ENCODE results near the gene SFXN2. TPM values are rescaled to one million over a fixed set of nuclear protein-coding genes. Genes with fewer than 3 reads are reported as not detected.

The SFXN2 gene
- total RNA-seq, 1 experiment from 2014 or later = 12.9 TPM

GRCh38 chr10:102729029-102730026 is 14.9 kb downstream of the SFXN2 start:
- H3K4me1 Mint-ChIP-seq (ENCODE audit: insufficient read depth, unreplicated experiment) = peaks cover 6% of the 10 kb centered on the region
- H3K4me3 Mint-ChIP-seq (ENCODE audit: unreplicated experiment) = no peak overlapping the region
- H3K27ac Mint-ChIP-seq (ENCODE audit: low read depth, unreplicated experiment) = no peak overlapping the region
- H3K27me3 Mint-ChIP-seq (ENCODE audit: insufficient read depth, unreplicated experiment) = no peaks in the 10 kb centered on the region
- POLR2A ChIA-PET = interaction anchor here (0.6 to 1.0 kb wide), 2 partner anchors 9 to 172 kb away, joined by 3 to 5 read pairs; no protein-coding TSS in a partner anchor
- intact Hi-C loops (cut with micrococcal nuclease) = loop anchor here (1.0 to 5.0 kb wide), 4 partner anchors 106 to 513 kb away; no protein-coding TSS in a partner anchor
- peak; percentile 75 for DNase-seq (ENCODE audit: unreplicated experiment)
- BruUV-seq (replicated peaks) = no TSS peak
- H3K9me3 Mint-ChIP-seq (ENCODE audit: unreplicated experiment) = no peaks in the 10 kb centered on the region
- H3K36me3 Mint-ChIP-seq (ENCODE audit: insufficient read depth, unreplicated experiment) = peaks cover 19% of the 10 kb centered on the region
- peak; percentile 81 for TF ChIP-seq CTCF (IDR thresholded peaks at IDR 0.05; ENCODE audit: unreplicated experiment)
- CTCF ChIA-PET = interaction anchor here (0.7 to 4.5 kb wide), 6 partner anchors 9 to 173 kb away, joined by 3 to 48 read pairs (median 4); no protein-coding TSS in a partner anchor

GRCh38 chr10:102731222-102731800 is 16.9 kb downstream of the SFXN2 start:
- Mint-ChIP-seq H3K4me3 (ENCODE audit: unreplicated experiment) (no peak overlapping the region), H3K27ac (ENCODE audit: low read depth, unreplicated experiment) (no peak overlapping the region), H3K36me3 (ENCODE audit: insufficient read depth, unreplicated experiment) (peaks cover 30% of the 10 kb centered on the region), H3K9me3 (ENCODE audit: unreplicated experiment) (no peaks in the 10 kb centered on the region), H3K27me3 (ENCODE audit: insufficient read depth, unreplicated experiment) (no peaks in the 10 kb centered on the region), H3K4me1 (ENCODE audit: insufficient read depth, unreplicated experiment) (peaks cover 6% of the 10 kb centered on the region)
- DNase-seq (ENCODE audit: unreplicated experiment) = no peak
- TF ChIP-seq CTCF (IDR thresholded peaks at IDR 0.05; ENCODE audit: unreplicated experiment) = no peak
- ChIA-PET POLR2A (interaction anchor here (4.0 kb wide), 1 partner anchor 12 kb away, joined by 25 read pairs; the partner anchor contains the start of gene WBP1L), CTCF (interaction anchor here (0.6 to 2.3 kb wide), 7 partner anchors 10 to 339 kb away, joined by 3 to 20 read pairs (median 3); no protein-coding TSS in a partner anchor)
- intact Hi-C loops (cut with micrococcal nuclease) = no loop called here
- no TSS peak for BruUV-seq (replicated peaks)

- ChIA-PET POLR2A (interaction anchor here (1.0 to 4.0 kb wide), 2 partner anchors 8 to 11 kb away, joined by 3 to 25 read pairs; partner anchors contain the start of gene WBP1L), CTCF (interaction anchor here (0.6 to 2.3 kb wide), 5 partner anchors 12 to 185 kb away, joined by 3 to 18 read pairs (median 5); no protein-coding TSS in a partner anchor)
- BruUV-seq (replicated peaks) = no TSS peak
- intact Hi-C loops (cut with micrococcal nuclease) = no loop called here
- Mint-ChIP-seq H3K27me3 (ENCODE audit: insufficient read depth, unreplicated experiment) (no peaks in the 10 kb centered on the region), H3K36me3 (ENCODE audit: insufficient read depth, unreplicated experiment) (peaks cover 30% of the 10 kb centered on the region), H3K27ac (ENCODE audit: low read depth, unreplicated experiment) (no peak overlapping the region), H3K4me3 (ENCODE audit: unreplicated experiment) (no peak overlapping the region), H3K9me3 (ENCODE audit: unreplicated experiment) (no peaks in the 10 kb centered on the region), H3K4me1 (ENCODE audit: insufficient read depth, unreplicated experiment) (peaks cover 6% of the 10 kb centered on the region)
- no peak for TF ChIP-seq CTCF (IDR thresholded peaks at IDR 0.05; ENCODE audit: unreplicated experiment)
- no peak for DNase-seq (ENCODE audit: unreplicated experiment)
Measured at GRCh38 chr10:102732661-102733060, 18.2 kb downstream of the SFXN2 start.
